NCI-H1105 (cell line): ENCODE measurements around the gene ACADVL.
A peak's percentile ranks its signal among the peaks of the same experiment; 100 is the strongest.
"Not testable (repeated sequence)": the region's sequence is repeated elsewhere in the genome, so short reads cannot be mapped to it uniquely, and the experiment has no call there.

ENCODE experiments used
- DNase-seq: peaks from one replicate; lab custom pipeline; 2025; lab: John Stamatoyannopoulos, UW

The ACADVL gene

DNA sequence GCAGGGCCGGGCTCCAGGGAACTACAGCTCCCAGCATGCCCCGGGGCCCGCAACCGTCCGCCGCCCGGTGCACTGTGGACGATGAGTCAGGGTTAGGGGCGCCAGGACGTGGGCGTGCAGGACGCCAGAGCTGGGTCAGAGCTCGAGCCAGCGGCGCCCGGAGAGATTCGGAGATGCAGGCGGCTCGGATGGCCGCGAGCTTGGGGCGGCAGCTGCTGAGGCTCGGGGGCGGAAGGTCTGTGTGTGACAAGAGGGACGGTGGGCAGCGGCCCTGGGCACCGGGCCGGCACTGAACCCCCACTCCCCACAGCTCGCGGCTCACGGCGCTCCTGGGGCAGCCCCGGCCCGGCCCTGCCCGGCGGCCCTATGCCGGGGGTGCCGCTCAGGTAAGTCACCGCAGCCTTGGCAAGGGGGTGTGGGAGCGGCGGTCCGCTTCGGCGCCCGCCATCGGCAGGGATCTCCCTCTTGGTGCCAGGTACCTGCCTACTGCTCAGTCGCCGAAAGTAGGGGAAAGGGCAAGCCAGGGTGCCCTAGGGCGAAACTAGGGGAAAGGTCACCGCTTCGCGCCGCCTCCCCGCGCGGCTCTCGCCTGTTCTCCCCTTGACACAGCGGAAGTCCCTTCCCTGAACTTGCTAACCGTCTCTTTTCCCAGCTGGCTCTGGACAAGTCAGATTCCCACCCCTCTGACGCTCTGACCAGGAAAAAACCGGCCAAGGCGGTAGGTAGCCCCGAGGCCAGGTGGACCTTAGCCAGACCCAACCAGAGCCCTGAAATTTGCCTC lies at the start of gene ACADVL, which contains the start of gene DLG4:
Gene ACADVL (plus strand): TSS at position 127 of the 781 bp plus-strand sequence. CDS start 47 bp downstream, at position 174.
Gene DLG4 (minus strand): TSS at position 25 of the 781 bp plus-strand sequence.
- peak; percentile 72 for DNase-seq

DNA sequence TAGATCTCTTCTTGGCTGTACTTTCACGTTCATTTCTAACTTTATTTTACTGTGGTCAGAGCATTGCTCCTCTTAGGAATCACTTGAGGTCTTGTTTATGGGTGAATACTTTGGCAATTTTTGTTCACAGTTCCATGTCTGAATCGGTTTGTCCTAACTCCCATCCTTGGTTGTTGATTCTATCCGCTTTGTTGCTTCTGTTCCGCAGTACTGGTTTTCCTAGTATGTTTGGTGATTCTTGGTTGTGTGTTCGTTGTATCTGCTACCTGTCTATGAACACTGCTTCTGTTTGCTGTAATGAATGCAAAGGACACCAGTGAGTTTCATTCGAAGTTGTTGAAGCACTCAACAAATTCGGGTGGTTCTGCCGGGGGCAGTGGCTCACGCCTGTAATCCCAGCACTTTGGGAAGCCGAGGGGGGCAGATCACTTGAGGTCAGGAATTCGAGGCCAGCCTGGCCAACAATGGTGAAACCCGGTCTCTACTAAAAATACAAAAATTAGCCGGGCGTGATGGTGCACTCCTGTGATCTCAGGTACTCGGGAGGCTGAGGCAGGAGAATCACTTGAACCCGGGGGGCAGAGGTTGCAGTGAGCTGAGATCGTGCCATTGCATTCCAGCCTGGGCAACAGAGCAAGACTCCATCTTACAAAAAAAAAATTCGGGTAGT lies 47.1 kb upstream of the ACADVL start:
- DNase-seq: not testable (repeated sequence)

DNA sequence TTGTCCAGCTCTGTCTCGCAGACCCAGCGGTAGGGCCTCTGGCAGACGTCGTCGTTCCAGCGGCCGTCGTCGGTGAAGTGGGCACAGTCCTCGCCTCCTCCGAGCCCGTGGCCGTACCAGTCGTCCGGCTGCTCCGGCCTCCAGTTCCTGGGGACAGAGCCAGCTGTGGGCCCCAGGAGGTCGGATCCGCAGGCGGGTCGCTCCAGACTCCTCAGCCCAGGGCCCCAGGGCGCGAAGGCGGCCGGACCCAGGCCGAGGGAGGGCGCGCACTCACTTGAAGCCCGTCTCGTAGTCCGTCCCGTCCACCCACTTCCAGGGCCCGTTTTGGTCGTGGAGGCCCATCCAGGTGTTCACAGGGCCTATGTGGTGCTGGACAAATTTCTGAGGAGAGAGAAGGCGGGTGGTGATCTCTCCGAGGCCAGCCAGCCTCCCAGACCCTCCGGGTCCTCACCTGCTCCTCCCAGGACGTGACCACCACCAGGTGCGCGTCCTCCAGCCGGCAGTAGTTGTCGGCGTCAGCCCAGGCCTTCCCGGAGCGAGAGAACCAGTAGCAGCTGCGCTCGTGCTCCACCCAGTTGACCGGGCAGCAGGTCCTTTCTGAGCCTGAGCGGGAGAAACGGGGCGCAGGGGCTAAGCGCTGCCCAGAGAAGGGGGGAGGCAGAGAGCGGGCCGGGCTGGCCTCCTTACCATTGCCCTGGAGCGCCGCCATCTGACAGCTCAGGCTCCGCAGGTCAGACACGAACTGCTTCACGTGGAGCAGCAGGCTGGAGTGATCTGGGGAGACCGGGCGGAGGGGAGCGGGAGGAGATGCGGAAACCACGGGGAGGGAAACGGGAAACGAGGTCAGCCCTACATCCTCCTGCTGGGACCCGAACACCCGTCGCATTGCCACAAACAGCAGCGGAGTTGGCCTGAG lies 45.8 kb upstream of the ACADVL start:
- no peak for DNase-seq

DNA sequence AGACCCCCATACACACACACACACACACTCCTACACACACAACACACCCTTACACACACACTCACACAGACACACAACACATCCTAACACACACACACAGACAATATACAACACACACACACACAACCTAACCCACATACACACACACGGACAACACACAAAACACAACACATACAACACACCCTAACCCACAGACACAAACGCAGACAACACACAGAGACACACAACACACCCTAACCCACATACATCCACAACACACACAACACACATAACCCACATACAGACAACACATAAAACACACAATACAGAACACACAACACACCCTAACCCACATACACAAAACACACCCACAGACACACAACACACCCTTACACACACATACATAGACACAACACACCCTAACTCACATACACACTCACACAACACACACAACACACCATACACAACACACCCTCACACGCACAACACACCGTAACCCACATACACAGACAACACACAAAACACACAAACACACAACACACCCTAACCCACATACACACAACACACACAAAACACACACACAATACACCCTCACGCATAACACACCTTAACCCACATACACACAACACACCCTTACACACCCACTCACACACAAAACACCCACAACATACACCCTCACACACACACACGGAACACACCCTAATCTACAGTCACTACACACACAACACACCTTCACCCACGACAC lies 45.0 kb upstream of the ACADVL start:
- DNase-seq: no peak

DNA sequence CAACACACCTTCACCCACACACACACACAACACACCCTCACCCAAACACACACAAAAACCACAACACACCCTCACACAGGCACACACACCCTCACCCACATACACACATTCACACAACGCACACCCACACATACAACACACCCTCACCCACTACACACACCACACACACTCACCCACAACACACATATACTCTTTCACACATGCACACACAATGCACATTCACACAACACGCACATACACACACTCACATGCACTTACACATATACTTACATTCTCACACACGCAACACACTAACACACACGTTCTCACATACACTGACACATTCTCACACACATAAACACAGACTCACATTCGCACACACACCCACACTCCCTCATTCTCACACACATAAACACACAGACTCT lies 44.4 kb upstream of the ACADVL start:
- no peak for DNase-seq

DNA sequence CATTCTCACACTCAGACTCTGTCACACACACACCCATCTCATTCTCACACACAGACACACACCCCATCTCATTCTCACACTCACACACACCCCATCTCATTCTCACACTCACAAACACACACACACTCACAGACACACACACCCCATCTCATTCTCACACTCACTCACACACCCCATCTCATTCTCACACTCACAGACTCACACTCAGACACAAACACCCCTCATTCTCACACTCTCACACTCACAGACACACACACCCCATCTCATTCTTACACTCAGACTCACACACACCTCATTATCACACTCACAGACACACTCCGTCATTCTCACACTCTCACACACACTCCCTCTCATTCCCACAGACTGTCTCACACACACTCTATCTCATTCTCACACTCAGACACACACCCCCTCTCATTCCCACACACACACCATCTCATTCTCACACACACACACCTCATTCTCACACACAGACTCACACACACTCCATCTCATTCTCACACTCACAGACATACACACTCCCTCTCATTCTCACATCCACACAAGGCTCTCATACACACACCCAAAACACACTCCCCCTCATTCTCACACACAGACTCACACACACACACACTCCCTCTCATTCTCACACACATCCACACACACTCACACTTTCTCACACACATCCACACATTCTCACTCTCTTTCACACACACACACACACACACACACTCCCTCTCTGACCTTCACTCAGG lies 43.5 kb upstream of the ACADVL start:
- no peak for DNase-seq

DNA sequence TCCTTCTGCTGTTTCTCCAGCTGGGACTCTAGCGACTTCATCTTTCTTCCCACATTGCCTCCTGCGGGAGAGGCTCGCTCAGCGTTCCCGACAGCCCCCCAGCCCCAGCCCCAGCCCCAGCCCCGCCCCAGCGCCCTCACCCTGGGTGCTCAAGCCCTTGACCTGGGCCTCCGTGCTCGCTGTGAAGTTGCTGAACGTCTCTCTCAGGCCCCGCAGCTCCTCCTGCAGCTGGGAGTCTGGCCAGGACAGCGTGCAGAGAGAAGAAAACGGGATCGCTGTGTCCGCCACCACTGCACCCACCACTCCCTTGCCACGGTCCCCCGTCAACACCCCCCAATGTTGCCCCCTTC lies 42.9 kb upstream of the ACADVL start:
- peak; percentile 14 for DNase-seq

DNA sequence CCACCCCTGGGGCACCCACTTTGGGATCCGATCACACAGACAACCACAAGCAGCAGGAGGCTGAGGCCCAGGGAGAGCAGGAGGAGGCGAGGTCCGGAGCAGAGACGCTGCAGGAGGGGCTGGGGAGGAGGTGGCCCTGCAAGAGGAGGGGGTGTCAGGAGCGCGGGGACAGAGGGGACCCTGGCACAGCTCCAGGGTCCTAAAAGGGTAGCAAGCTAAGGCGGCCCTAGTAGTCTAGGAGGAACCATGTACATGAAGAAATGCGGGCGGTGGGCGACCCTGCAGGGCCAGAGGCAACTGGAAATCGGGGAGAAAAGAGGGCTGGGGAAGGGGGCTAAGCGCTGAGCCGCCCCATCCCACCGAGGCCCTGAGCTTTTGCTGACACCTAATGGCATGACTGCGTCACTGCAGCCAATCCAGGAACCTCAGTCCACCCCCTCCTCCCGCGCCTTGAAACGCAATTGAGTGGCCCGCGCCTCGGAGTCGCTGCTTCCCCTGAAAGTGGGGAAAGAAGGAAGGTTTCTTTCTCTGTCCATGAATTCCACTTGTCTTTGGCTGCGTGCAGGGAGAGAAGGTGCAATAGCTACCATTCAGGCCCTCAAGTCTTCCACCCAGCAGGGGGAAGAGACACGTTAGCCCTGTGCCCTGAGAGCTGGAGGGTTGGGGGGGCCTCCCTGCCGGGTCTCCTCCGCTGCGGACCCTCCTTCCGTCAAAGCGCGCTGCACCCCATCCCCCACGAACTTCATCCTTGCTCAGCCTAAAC lies 42.4 kb upstream of the ACADVL start:
- peak; percentile 82 for DNase-seq

DNA sequence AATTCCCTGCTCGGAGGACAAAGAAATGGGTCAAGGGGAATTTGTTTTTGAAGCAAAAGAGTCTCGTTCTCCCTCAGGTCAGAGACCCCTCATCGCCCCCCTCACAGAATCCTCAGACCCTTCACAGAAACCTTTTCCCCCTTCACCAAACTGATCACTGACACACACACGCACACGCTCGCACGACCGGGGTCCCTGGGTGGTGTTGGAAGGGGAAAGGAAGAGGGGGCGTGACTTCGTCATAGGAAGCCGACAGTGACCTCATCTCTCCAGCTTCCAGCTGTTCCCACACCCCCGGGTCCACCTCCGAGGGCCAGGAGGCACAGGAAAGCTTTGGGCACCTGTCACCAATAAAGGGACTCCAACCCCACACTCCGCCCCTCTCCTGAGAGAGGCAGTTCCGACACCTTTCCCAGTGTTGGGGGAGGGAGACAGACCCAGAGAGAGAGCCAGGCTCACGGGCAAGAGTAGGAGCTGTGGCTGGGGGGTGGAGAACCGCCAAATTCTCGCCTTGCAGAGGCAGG lies 41.7 kb upstream of the ACADVL start:
- peak; percentile 78 for DNase-seq

DNA sequence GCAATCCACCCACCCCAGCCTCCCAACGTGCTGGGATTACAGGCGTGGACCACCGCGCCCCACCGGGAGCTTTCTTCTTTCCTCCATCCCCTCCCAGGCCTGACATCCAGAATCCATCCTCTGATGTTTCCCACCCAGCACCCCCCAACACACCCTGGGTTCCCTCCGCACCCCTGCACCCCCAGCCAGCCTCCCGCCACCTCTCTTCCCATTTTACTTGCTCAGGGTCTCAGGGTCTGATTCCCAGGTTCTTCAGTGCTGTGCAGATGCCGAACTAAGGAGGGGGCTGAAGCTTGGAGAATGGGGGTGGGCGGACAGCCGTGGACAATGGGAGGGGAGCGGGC lies 40.8 kb upstream of the ACADVL start:
- no peak for DNase-seq

DNA sequence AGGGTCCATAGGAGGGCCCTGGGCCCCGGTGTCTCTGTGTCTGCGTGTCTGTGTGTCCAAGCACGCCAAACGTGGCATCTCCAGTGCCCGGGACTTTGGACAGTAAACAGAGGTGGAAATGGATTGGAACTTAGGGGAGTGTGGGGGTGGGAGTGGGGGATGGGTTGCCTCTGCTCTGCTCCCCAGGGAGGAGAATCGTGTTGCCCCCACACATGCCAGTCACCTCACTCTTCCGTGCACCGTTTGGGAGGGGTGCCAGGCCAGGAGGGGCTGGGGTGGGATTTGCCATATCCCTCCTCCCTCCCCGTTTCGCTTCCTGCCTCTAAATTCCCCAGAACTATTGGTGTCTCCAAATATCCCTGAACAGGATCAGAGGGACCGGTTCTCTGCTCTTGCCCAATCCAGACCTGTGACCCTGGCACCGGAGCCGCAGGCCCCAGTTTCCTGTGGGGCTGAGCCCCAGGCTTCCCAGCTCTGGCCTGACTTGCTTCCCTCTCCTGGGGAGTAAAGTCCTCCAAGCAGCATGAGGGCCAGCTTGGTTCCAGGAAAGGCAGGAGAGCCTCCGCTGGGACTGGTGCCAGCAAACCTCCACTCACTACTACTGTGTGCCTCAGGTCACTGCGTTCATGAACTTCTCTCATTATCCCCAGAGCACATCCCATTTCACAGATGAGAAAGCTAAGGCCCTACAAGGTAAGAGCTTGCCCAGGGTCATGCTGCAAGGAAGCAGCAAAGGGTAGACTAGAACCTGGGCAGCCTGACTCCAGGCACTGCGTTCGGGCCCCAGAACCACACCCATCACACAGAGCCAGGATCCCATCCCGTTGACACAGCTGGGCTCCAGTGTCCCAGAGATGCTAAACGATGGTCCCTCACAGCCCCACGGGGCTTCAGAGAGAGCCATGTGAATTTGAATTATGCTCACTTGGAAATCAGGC lies 40.2 kb upstream of the ACADVL start, which contains the start of gene ASGR1:
Gene ASGR1 (minus strand): TSS at position 54 of the 938 bp plus-strand sequence. CDS start 807 bp downstream, outside the sequence.
- no peak for DNase-seq

DNA sequence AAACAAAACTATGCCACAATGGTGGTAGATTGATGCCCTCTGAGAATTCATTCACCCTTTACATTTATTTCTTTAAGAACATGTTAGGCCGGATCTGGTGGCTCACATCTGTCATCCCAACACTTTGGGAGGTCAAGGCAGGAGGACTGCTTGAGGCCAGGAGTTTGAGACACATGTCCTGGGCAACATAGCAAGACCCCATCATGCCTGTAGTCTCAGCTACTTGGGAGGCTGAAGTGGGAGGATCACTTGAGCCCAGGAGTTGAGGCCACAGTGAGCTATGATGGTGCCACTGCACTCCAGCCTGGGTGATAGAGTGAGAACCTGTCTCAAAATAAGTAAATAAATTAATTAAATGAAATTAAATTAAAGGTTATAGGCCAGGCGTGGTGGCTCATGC lies 37.6 kb upstream of the ACADVL start:
- DNase-seq: not testable (repeated sequence)

DNA sequence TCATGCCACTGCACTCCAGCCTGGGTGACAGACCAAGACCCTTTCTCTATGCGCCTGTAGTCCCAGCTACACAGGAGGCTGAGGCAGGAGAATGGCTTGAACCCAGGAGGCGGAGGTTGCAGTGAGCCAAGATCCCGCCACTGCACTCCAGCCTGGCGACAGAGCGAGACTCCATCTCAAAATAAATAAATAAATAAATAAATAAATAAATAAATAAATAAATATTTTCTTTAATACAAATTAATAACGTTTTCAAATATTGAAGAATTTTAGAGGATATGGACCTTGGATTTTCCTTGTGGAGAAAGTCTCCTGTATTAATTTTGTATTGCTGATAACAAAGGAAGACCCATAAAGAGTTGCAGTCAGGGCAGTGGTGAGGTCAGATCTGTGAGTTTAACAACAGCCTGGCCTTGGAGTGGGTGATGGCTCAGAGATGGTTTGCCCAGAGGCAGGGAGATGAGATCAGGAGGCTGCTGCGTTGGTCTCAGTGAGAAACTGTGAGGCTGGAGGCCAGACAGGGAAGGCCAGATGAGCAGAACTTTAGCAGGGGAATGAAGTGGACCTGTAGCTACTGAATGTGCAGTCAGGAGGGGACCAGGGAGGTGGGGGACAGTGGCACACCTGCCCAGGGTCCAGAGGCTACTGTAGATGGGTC lies 36.2 kb upstream of the ACADVL start:
- no peak for DNase-seq

DNA sequence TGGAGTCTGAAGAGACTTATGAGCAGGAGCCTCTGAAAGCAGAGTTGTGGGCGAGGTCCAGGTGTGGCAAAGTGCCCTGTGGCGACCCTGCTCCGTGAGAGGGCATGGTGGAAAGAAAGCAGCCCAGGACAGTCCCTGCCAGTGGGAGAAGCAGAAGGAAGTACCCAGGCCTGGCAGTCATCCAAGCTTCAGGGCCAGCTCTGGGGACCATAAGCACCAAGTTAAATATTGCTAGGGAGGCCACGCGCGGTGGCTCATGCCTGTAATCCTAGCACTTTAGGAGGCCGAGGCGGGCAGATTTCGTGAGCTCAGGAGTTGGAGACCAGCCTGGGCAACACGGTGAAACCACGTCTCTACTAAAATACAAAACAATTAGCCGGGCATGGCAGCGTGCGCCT lies 35.6 kb upstream of the ACADVL start:
- DNase-seq: no peak

DNA sequence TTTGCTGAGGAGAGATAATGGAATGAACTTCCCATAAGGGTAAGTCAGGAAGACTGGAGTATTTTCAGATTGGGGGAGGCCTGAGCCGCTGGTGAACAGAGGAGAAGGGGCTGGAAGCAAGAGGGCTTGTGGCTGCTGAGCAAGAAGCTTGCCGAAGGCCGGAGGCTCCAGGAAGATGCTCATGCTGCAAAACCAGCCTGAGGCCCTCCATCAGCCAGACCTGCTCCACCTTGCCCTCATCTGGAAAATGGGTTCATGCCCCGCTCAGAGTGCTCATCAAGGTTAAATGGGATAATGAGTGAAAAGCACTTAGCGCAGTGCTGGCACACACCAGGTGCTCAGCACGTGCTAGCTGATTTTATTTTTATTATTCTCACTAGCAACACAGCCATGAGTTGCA lies 35.1 kb upstream of the ACADVL start:
- DNase-seq: no peak

DNA sequence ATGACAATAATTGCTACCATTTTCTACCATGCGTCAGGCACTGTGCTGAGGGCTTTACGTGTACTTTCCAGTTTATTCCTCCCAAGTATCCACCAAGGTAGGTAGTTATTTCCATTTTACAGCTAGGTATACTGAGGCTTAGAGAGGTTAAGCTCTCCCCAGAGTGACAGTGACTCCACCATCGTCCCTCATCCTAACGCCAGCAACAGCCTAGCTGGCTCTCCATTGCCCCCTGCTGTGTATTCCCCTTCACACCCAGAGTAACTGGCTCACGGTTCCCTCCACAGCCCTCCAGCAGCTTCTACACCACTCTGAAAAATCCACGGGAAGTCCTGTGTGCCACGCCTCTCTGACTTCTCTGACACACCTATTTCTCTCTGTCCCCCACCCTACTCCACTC lies 33.5 kb upstream of the ACADVL start:
- DNase-seq: no peak

DNA sequence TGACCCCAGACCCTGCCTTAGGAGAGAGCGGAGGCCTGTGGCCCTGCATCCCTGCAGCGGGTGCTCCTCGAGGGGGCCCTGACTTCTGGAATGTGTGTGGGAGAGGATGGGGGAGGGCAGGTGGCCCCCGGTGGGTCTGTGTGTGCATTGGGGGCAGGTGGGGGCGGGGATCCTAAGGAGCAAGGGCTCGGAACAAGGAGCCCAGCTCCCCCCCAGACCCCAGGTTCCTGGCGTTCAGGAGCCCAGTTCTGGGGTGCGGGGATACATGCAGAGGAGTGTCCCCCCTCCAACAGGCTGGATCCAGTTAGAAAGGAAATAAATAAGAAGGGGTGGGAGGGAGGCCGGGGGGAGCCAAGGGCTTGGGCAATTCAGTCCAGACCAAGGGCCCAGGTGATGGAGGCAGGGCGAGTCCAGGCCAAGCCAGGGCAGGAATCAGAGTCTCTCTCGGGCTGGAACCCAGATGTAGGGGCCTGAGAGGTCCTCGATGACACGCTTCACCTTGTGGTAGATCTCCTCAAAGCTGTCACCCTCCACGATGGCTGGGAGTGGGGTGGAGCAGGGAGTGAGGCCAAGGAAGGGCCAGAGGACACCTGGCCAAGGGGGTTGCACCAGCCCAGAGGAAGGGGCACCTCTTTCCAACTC lies 29.3 kb upstream of the ACADVL start:
- no peak for DNase-seq

DNA sequence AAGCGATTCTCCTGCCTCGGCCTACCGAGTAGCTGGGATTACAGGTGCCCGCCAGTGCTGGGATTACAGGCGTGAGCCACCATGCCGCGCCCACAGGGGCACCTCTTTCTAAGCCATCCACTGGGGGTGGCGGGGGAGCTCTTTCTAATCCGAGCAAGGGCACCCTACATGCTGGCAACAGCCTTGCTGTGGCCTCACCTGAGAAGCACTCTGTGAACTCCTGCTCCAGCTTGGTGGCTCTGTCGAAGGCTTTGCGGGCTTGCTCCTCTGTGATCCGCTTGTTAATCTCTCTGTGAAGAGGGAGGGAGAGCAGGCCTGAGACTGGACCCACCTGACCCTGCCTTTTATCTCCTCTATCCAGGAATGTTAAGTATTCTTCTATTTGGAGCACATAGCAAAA lies 28.7 kb upstream of the ACADVL start:
- no peak for DNase-seq
